Measurements from ENCODE around the gene LRRFIP2. TPM values are rescaled to one million over a fixed set of nuclear protein-coding genes. Genes with fewer than 3 reads are reported as not detected.

The LRRFIP2 gene
- total and polyA plus RNA-seq, 2 of the 4 experiments (the other 2 are of a cell fraction), result 20.6 to 31.0 TPM

- Histone ChIP-seq H2AK9ac (replicated peaks; ENCODE audit: low read depth, low read length, poor library complexity) (no peak overlapping the region), H3K9ac (ENCODE audit: low read depth, low read length) (no peak overlapping the region), H3K14ac (replicated peaks; ENCODE audit: low read depth, low read length) (no peak overlapping the region), H3K36me3 (ENCODE audit: control insufficient read depth, insufficient read depth, low read length) (peaks cover 43% of the 10 kb centered on the region), H2AFZ (replicated peaks; ENCODE audit: low read length, poor library complexity) (no peak overlapping the region), H2AK5ac (ENCODE audit: low read depth, low read length) (no peak overlapping the region), H3K27me3 (ENCODE audit: control insufficient read depth, insufficient read depth, low read length) (no peaks in the 10 kb centered on the region), H3K4me1 (ENCODE audit: control insufficient read depth, insufficient read depth, low read length) (peaks cover 13% of the 10 kb centered on the region), H2BK15ac (ENCODE audit: low read depth, low read length) (no peak overlapping the region), H4K91ac (ENCODE audit: insufficient read depth, low read depth, low read length) (no peak overlapping the region), H2BK5ac (ENCODE audit: low read depth, low read length, poor library complexity, severe bottlenecking) (no peak overlapping the region), H3K9me1 (ENCODE audit: insufficient read depth, low read length) (peaks cover 10% of the 10 kb centered on the region), H4K5ac (ENCODE audit: low read depth, low read length) (no peak overlapping the region), H3K56ac (ENCODE audit: extremely low read depth, insufficient read depth, low read length) (no peak overlapping the region), H3K18ac (ENCODE audit: low read depth, low read length) (no peak overlapping the region), H3K4ac (ENCODE audit: low read depth, low read length) (no peak overlapping the region), H3K79me1 (ENCODE audit: low read depth in 1 of 2, low read length in 2 of 2) (peaks cover 19 to 34% of the 10 kb centered on the region in 2 experiments; a peak in 3 of 4 replicates), H3K4me3 (ENCODE audit: insufficient read depth, low read depth, low read length) (no peak overlapping the region), H3K4me2 (ENCODE audit: low read depth, low read length) (no peak overlapping the region), H3K27ac (ENCODE audit: insufficient read depth, low read length) (no peak overlapping the region), H2BK120ac (ENCODE audit: low read depth, low read length) (no peak overlapping the region), H2BK20ac (ENCODE audit: low read depth, low read length) (no peak overlapping the region), H3K9me3 (ENCODE audit: control insufficient read depth, insufficient read depth, low read length) (no peaks in the 10 kb centered on the region), H3K23ac (ENCODE audit: low read depth, low read length) (no peak overlapping the region), H4K8ac (ENCODE audit: low read depth in 2 of 2, low read length in 2 of 2) (no peak overlapping the region), H4K20me1 (ENCODE audit: insufficient read depth, low read length) (no peaks in the 10 kb centered on the region; the same call in 1 of the 2 replicates)
- intact Hi-C loops (cut with micrococcal nuclease) (no loop called here), in situ Hi-C loops (cut with MboI; ENCODE audit: low sequenced_read_pairs) (no loop called here), dilution Hi-C loops (cut with HindIII; ENCODE audit: low sequenced_read_pairs, unreplicated experiment) (no loop called here)
- TF ChIP-seq CTCF (conservative IDR thresholded peaks at IDR 0.05; ENCODE audit: low read depth, low read length) (no peak), SMC3 (IDR thresholded peaks at IDR 0.05; ENCODE audit: low read depth, low read length) (no peak), MAZ (IDR thresholded peaks at IDR 0.05; ENCODE audit: borderline replicate concordance, low read depth, low read length) (no peak), MXI1 (IDR thresholded peaks at IDR 0.05; ENCODE audit: borderline replicate concordance, low read depth, low read length) (no peak), NFE2L2 (IDR thresholded peaks at IDR 0.05; ENCODE audit: low read depth, low read length) (no peak), ELK1 (IDR thresholded peaks at IDR 0.05; ENCODE audit: borderline replicate concordance, low read depth, low read length) (no peak), POLR2A (IDR thresholded peaks at IDR 0.05; ENCODE audit: low read depth, low read length) (no peak), MAFK (IDR thresholded peaks at IDR 0.05; ENCODE audit: low read depth, low read length) (no peak), RFX5 (IDR thresholded peaks at IDR 0.05; ENCODE audit: low read depth, low read length) (no peak), RAD21 (IDR thresholded peaks at IDR 0.05; ENCODE audit: low read length) (no peak), USF2 (IDR thresholded peaks at IDR 0.05; ENCODE audit: low read depth, low read length) (no peak), CHD1 (IDR thresholded peaks at IDR 0.05; ENCODE audit: low read depth, low read length) (no peak), RCOR1 (IDR thresholded peaks at IDR 0.05; ENCODE audit: insufficient replicate concordance, low read length) (no peak), CEBPB (IDR thresholded peaks at IDR 0.05; ENCODE audit: low read depth, low read length) (no peak), BHLHE40 (IDR thresholded peaks at IDR 0.05; ENCODE audit: low read depth, low read length) (no peak), FOS (IDR thresholded peaks at IDR 0.05; ENCODE audit: low read depth, low read length) (no peak)
- ATAC-seq (ENCODE audit: low read depth), result no peak
- POLR2A ChIA-PET (ENCODE audit: unreplicated experiment), result no interaction called here
- no TSS peak for BruUV-seq (replicated peaks)
- CTCF ChIA-PET, result no interaction called here
- no peak for DNase-seq
Observed at GRCh38 chr3:37052860-37053259, 121.5 kb downstream of the LRRFIP2 start.

All from IMR-90 (cell line).